Testis (tissue), 2 donors: Measurements from ENCODE around the gene SMURF1.

Experiments
- CTCF ChIP-seq, 3 experiments: fragments of 450-650 bp in 2 of 3; fragments of 200-600 bp in 1 of 3; sonication (generic) in 1 of 3; IDR thresholded peaks; one replicate each; pipeline ENCODE4 v1.5.1; 2016 to 2019; ENCODE audit warnings: antibody characterized with exemption in 3 of 3, mild to moderate bottlenecking in 2 of 3, moderate library complexity in 1 of 3
- POLR2A ChIP-seq: fragments of 450-650 bp; IDR thresholded peaks from one replicate; pipeline ENCODE4 v1.6.1; 2017; ENCODE audit warnings: antibody characterized with exemption, mild to moderate bottlenecking, moderate library complexity

GRCh38 chr7:99096124-99096887 is 47.6 kb downstream of the SMURF1 start:
- no peak for TF ChIP-seq CTCF (IDR thresholded peaks at IDR 0.05)
- TF ChIP-seq POLR2A, result no peak
